Embryonic facial prominence (tissue), 1 donor: Measurements from ENCODE around the gene LYPD8.

Source experiments
- DNase-seq: peaks from one replicate; pipeline ENCODE4 v3.0.0-alpha.2; 2016; ENCODE audit errors: extremely low spot score

The LYPD8 gene

DNA sequence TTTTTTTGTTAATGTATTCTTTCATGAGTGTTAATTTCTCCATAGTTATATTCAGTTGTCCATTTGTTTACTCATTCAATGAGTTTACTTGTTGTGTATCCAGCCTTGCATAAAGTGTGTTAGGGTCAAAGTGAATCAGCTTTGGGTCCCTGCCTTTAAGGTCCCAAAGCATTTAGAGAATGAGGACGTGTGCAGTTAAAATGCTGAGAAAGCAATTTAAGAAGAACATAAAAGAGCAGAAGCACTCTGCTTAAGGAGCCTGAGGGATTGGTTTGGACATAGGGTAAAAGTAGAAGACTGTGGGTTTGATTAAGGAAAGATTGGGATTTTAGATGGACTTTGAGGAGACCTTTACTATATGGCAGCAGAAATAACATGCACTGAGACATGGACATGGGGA is 56.5 kb downstream of the LYPD8 start:
- no peak for DNase-seq

DNA sequence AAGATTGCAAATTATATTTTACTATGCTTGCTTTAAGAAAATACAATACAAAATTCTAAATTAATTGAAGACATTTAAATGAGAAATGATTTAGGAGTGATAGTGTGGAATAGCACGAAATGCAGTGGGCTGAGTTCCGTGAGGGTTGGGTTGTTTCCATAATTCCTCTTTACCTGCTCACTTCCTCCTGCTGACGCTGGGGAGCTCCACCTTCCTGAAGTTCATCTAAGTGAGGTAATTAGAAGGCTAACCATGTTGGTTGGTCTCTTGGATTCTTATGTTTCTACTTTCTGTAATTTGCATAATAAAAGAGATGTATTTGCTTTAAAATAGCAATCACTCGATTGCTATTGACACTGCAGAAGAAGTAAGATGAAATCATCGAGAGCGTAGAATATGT is 57.7 kb downstream of the LYPD8 start:
- no peak for DNase-seq

GRCh38 chr1:248696774-248697173 is 58.8 kb downstream of the LYPD8 start:
- no peak for DNase-seq

DNA sequence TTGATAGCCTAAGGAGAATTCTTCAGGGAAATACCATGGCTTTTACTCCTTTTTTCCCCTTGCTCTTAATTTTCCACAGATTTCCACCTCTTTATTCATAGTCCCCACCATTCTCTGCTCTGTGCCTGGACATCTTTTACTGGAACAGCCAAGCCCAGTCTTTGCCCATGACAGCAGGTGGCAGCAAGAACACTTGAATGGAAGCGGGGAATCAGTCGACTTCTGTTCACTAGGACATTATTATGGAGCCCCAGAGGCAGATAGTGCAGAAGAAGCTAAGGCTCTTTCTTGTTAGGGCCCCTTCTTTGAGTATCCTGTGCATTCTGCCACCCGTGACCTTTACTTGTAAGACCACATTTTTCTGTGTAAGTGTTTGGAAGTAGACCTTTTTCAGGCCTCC is 59.3 kb downstream of the LYPD8 start:
- DNase-seq = no peak

DNA sequence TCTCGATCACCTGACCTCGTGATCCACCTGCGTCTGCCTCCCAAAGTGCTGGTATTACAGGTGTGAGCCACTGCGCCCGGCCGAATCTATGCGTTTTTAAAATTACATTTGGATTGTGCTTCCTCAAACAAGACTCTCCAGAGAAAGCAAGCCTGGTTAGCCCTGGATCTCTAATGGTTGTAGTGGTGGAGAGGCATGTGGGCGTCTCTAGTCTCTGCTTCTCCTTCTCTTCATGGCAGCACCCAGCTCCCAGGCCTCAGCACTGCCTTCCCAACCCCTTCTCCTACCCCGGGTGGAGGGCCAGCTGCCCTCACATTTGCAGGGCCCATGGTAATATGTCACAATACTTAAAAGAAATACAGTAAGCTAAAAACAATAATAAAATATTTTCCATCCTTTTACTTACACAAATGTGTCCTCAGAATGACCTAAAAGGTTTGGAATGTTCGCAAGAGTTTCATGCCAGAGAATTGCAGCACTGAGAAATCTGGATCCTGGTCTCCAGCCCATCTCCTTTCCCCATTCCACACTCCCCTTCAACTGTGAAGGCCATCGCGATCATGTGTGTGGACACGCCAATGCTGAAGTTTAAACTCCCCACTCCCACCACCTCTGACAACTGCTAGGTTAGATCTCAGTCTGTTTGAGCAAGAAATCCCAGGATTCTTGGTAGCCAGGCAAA is 60.0 kb downstream of the LYPD8 start:
- no peak for DNase-seq

- DNase-seq = no peak
Observed at GRCh38 chr1:248691567-248692155, 63.9 kb downstream of the LYPD8 start.
